NB4 (cell line): Measurements from ENCODE around the gene AGAP1.

Experiments
- DNase-seq: peaks from one replicate; pipeline ENCODE4 v3.0.0; 2010; ENCODE audit warnings: low read depth
- H3K4me3 ChIP-seq: one replicate; pipeline ENCODE4 v1.5.1; 2011; ENCODE audit warnings: mild to moderate bottlenecking, low read depth, low read length, moderate library complexity
- MAX ChIP-seq: IDR thresholded peaks from 2 replicates; pipeline ENCODE4 v1.6.1; 2011; ENCODE audit warnings: low read depth, low read length
- MYC ChIP-seq: IDR thresholded peaks from 2 replicates; pipeline ENCODE4 v1.6.1; 2011; ENCODE audit warnings: low read depth, low read length
- POLR2A ChIP-seq: IDR thresholded peaks from 2 replicates; pipeline ENCODE4 v1.6.1; 2011; ENCODE audit warnings: mild to moderate bottlenecking; ENCODE audit not compliant: insufficient read length; ENCODE audit errors: extremely low read depth
- TF ChIP-seq, protein P1 (sequence below): IDR thresholded peaks from one replicate; pipeline ENCODE4 v1.5.1; 2012; ENCODE audit warnings: low read depth, low read length

AGAP1 gene

GRCh38 chr2:235512699-235513053, 18.8 kb downstream of the AGAP1 start:
- H3K4me3 ChIP-seq, result no peak overlapping the region
- no peak for DNase-seq
- TF ChIP-seq MYC (no peak), MAX (no peak), POLR2A (no peak)
- TF ChIP-seq, protein P1, sequence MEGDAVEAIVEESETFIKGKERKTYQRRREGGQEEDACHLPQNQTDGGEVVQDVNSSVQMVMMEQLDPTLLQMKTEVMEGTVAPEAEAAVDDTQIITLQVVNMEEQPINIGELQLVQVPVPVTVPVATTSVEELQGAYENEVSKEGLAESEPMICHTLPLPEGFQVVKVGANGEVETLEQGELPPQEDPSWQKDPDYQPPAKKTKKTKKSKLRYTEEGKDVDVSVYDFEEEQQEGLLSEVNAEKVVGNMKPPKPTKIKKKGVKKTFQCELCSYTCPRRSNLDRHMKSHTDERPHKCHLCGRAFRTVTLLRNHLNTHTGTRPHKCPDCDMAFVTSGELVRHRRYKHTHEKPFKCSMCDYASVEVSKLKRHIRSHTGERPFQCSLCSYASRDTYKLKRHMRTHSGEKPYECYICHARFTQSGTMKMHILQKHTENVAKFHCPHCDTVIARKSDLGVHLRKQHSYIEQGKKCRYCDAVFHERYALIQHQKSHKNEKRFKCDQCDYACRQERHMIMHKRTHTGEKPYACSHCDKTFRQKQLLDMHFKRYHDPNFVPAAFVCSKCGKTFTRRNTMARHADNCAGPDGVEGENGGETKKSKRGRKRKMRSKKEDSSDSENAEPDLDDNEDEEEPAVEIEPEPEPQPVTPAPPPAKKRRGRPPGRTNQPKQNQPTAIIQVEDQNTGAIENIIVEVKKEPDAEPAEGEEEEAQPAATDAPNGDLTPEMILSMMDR, result no peak

GRCh38 chr2:235513984-235514626, 20.3 kb downstream of the AGAP1 start:
- TF ChIP-seq POLR2A (no peak), MYC (no peak), MAX (no peak)
- TF ChIP-seq, protein P1, result no peak
- no peak for DNase-seq
- no peak overlapping the region for H3K4me3 ChIP-seq

DNA sequence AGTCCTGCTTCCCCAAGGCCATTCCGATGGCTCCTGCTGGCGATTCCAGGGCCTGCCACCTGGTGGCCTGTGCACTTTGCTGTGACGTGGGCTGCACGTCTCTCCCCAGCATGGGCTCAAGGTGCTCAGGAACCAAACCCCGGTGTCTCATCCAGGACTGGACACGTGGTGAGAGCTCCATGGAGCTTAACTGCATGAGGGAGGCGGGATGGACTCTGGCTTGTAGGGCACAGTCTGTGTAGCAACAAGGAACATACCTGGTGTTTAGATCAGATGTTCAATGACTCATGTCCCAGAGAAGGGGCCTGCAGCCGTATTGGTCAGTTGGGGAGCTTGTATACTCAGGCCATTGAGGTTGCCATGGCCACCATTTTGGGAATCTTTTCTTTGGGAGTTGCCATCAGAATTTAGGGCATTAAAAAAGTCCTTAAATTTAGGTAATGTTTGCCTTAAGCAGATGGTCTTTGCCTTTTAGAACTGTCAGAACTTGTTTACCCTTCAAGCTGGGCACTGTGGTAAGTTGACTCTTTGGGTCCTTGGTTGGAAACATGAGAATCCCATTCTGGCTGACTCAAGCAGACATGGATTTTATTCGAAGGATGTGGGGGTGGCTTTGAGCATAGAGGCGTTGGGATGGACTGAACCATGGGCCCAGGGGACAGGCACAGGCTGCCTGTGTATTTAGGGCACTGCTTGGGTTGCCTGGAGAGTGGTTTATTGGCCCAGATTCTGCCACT, 21.0 kb downstream of the AGAP1 start:
- H3K4me3 ChIP-seq, result no peak overlapping the region
- DNase-seq, result no peak
- TF ChIP-seq MAX (no peak), POLR2A (no peak), MYC (no peak)
- TF ChIP-seq, protein P1, result no peak

DNA sequence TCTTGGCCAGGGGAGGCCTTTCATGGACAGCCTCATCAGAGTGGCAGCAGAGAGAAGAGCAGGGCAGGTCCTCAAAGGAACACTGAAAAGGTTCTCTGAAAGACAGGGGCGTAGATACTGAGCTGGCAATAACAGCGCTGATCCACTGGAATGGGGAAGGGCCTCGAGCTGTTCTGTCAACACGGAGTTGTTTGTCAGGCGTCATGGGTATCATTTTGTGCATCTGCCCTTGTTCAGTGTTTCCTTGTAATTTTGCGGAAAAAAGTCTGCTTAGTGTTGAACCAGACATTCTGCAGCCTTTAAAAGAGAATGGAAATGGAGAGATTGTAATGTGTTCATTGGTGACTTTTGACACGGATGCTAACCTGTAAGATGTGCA, 21.5 kb downstream of the AGAP1 start:
- TF ChIP-seq, protein P1, result no peak
- TF ChIP-seq POLR2A (no peak), MYC (no peak)
- no peak overlapping the region for H3K4me3 ChIP-seq
- no peak for DNase-seq

DNA sequence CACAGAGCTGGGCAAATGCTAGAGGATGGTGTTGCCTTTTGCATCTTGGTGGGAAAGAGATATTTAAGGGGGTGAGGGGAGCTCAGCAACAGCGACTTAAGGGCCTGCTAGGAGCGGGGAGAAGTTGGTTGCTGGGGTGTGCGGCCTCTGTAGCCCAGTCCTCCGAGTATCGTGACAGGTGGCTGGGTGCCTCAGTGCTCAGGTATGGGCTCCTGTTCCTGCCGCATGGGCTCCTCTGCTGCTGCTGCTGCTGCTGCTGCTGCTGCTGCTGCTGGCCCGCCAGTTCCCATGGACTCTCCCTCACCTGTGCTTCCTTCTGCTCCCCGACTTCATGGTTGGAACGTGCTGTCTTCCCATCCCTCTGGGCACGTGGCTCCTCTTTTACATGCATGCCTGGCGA, 22.0 kb downstream of the AGAP1 start:
- no peak overlapping the region for H3K4me3 ChIP-seq
- DNase-seq, result no peak
- no peak for TF ChIP-seq POLR2A
- TF ChIP-seq MYC, result no peak
- TF ChIP-seq, protein P1, result no peak
- TF ChIP-seq MAX, result no peak
